CD4-positive, alpha-beta T cell treated with Interleukin-17A for 4 hours (primary cell): Measurements from ENCODE around the gene GTF2F2.

Experiments used
- DNase-seq: peaks from one replicate; pipeline ENCODE4 v3.0.0-alpha.2; 2020; ENCODE audit warnings: mixed read lengths

The GTF2F2 gene

DNA sequence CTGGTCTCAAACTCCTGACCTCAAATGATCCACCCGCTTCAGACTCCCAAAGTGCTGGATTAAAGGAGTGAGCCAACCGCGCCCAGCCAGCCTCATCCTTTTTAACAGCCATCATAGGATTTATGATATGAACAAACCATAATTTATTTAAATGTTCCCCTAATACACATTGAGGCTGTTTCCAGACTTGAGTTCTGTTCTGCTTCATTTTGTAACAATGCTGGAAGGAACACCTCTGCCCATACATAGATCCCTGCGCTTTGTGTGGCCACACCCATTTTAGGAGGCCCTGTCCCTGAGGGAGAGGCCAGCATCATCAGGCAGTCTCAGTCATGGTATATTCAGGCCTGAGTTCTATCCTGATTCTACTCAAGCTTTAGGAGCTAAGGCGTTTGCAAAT is 184.8 kb downstream of the GTF2F2 start:
- no peak for DNase-seq

DNA sequence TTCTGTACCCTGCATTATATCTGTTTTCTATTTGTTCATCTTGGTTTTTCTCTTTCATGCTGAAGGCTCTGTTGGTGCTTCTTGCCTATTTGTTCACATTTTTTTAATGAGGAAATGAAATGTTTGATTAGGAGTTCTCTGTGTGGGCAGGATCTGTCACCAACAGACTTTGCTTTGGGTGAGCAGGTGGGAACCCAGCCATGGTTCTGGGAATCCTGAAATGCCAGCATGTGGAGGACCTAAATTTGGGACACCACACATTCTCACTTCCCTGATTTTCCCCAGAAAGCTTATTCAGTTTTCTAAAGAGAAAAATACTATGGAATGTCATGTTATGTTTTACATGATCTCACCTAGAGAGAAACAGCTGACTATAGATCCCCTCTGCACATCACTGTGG is 186.7 kb downstream of the GTF2F2 start:
- no peak for DNase-seq

DNA sequence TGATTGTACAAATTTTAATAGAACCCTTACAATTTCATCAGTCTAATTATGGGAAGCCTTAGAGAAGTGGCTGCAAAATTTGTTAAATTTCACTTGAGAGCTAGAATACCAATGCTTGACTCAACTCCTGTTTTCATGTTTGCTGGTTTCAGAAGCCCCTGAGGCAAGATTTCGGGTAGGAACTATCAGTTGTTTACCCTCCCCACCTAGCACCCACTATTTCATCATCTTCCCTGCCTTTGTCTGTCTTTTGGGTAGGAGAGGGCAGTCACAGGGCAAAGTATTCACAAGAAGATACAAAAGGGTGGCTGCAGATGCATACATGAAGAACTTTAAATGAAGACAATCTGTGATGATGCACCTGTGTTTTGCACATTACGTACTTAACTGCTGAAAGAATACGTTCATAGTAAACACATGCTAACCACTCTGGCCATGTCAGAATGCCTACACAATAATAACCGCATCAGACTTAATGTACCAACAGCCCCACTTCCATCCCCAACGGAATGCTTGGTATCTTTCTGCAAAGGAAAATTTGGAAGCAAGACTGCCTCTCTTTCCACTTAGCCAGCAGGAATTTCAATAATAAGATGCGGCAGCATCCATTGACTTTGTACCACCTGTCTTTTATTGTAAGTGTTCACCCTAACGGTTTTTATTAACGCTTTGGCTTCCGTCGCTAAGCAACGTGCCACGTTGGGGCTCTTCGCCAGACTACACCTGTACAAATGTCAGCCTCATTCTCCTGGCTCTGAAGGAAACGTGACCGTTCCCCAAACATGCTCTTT is 190.2 kb downstream of the GTF2F2 start:
- no peak for DNase-seq

DNA sequence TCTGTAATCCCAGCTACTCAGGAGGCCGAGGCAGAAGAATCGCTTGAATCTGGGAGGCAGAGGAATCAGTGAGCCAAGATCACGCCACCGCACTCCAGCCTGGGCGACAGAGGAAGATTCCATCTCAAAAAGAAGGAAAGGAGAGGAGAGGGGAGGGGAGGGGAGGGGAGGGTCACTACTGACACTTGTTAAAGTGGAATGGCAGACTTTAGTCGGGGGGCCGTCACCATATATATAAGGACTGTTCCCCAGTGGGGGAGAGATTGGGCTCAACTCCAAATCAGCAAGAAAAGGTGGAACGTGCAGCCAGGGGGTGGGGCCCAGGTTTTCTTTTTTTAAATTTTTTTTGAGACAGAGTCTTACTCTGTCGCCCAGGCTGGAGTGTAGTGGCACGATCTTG is 194.5 kb downstream of the GTF2F2 start:
- DNase-seq: no peak

DNA sequence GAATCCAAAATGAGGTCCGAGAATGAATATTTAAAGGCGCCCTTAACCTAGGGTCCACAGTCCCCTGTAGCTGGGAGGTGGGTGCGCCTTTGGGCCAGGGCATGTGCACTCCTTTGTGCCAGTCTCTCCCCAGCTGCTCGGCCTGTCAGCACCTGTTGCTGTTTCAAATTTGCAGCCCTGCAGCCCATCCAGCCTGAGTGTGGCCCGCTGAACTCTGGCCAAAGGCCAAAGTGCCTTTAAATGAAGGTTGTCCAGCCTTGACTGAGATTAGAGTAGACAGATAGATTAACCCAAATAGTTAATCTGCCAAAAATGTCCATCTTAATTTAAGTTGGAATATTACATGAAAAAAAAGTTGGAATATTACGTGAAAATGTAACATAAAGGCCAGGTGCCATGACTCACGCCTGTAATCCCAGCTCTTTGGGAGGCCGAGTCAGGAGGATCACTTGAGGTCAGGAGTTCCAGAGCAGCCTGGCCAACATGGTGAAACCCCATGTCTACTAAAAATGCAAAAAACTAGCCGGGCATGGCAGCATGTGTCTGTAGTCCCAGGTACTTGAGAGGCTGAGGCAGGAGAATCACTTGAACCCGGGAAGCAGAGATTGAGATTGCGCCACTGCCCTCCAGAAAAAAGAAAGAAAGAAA is 195.3 kb downstream of the GTF2F2 start:
- DNase-seq: no peak

DNA sequence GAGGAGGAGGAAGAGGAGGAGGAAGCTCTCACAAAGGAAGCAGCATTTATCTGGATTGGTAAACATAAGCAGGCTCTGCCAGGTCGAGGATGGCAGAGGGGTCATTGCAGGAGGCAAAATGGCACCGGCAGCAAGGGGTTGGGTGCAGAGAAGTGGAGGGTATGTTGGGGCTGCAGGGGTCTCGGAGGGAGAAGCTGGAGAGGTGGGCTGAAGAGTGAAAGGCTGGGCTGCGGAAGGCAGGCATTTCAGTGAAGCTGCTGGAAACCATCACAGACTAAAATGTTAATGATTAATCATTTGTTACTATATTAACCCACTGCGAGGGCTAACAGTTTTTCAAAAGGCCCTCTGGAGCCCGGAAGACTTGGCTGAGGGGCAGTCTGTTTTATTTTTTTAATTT is 196.0 kb downstream of the GTF2F2 start:
- no peak for DNase-seq

DNA sequence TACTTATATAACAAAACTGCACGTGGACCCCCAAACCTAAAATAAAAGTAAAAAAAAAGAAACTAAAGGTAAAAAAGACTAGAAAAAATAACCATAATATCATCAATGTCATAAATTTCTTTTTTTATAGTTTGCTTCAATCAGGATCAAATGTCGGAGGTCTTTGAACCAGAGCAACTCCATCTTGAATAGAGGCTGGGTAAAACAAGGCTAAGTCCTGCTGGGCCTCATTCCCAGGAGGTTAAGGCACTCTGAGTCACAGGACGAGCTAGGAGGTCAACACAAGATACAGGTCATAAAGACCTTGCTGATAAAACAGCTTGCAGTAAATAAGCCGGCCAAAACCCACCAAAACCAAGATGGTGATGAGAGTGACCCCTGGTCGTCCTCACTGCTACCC is 196.7 kb downstream of the GTF2F2 start:
- DNase-seq: no peak

DNA sequence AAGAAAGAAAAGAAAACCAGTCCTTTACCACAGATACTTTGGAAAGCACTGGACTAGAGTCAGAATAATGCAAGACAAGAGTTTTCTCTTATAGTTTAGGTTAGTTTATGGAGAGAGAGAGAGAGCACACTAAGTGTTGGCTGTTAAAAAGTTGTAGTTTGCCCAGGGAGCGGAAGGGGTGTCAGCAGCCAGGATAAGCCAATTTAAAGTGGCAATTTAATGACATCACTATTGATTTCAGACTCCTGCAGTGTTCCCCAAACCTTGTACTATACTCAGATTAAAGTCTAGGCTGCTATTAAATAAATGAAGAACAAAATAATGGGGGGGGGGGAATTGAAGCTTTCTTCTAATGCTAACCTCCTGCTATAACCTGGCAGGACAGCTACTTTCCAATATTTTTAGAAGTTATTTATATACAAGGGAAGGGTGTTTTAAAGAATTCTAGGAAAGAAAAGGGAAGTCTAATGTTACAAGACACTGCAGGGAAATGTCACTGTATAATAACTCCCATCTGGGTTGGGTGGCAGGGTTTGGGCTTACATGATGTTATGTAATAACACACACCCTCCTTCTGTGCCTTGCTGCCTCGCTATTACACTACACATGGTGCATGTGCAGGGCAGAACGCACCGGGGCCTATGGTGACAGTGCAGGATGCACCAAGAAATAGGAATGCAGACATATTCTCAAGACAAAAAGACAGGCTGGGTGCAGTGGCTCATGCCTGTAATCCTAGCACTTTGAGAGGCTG is 200.7 kb downstream of the GTF2F2 start:
- DNase-seq: no peak

DNA sequence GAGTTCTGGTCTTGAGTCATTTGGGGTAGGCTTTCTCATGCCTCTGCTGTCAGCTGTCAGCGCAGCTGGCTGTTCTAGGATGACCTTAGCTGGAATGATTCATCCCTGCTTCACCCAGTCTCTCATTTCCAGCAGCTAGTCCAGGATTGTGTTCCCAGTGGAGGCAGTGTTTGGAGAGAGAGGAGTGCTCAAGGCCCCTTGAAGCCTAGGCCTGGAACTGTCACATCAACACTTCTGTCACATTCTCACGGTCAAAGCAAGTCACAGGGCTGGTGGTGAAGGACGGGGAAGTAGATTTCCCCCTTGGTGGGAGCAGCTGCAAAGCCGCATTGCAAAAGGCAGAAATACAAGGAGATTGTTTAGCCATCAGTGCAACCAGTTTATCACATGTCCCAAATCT is 205.5 kb downstream of the GTF2F2 start:
- DNase-seq: no peak

DNA sequence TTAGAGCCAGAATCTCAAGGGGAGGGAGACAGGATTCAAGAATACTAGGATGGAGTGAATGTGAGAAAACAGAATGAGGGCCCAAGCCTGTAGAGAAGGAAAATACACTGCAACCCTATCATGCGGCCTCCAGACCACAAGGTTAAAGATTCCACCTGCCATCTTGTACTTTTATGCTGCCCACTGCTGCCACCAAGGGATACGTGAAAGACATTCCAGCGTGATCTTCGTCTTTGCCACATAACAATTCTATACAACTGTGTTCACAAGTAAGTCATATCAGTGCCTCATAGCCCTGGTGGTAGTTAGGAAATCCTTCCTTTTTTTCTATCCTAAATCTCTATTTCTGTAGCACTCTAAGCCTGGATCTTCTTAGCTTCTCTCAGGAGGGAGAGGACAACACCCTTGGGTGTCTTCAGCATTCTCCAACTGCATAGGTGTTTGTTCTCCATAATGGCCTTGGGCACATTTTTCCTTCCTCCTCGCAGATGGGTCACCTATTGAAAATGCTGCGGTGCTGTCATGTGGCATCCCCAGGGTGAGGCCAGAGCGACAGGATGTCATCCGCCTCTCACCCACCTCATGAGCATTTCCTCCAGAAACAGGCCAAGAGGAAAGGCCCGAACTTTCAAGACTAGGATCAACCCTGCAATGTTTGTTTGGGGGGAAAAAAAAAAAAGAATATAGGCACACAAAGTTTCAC is 207.1 kb downstream of the GTF2F2 start:
- peak; percentile 48 for DNase-seq

DNA sequence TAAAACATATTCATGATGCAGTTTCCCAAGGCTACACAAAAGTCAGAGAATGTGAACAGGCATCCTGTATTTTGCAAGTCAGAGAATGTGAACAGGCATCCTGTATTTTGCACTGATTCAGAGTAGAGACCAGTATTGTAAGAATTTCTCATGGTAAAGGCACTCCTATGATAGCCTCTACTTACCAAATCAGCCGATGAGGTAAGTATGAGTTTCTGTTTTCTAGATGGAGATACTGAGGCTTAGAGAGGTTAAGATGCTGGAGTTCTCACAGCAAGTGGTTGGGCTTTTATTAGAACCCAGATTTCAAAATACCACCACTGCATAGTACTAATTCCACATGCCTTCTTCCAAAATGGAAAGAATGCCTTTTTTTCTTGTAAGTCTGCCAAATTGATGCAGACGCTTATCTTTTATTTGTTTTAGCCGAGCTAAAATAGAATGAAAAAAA is 208.4 kb downstream of the GTF2F2 start:
- DNase-seq: no peak

DNA sequence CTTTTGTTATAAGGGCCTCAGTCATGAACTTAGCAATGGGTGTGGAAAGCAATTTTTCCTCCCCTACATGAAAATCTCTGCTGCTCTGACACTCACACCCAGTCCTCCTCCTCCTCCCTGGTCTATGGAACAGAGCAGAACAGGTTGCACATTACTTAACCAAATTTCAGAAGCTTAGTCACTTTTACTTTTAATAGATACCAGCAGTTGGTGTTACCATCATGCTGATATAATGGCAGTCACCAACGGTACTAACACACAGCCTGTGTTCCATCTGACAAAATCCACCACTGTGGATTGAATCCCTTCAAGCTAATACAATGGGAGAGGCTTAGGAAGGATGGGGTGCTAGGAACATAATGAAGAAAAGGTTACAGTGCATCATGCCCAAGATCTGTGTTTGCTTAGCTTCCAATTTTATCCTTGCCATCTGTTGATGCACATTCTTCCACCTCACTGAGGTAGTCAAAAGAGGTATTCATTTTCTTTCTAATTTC is 210.9 kb downstream of the GTF2F2 start:
- DNase-seq: no peak

DNA sequence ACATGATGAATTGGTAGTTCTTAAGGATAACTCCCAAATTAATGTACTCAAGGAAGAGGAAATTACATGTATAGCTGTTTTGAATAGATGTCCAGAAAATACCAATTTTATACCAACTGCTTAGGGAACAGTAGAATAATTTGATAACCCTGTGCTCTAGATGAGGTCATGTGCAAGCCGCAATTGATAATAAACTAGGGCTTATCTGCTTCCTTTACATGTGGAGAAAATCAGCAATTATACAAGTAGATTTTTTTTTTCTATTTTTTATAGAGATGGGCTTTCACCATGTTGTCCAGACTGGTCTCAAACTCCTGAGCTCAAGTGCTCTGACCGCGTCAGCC is 211.4 kb downstream of the GTF2F2 start:
- no peak for DNase-seq

DNA sequence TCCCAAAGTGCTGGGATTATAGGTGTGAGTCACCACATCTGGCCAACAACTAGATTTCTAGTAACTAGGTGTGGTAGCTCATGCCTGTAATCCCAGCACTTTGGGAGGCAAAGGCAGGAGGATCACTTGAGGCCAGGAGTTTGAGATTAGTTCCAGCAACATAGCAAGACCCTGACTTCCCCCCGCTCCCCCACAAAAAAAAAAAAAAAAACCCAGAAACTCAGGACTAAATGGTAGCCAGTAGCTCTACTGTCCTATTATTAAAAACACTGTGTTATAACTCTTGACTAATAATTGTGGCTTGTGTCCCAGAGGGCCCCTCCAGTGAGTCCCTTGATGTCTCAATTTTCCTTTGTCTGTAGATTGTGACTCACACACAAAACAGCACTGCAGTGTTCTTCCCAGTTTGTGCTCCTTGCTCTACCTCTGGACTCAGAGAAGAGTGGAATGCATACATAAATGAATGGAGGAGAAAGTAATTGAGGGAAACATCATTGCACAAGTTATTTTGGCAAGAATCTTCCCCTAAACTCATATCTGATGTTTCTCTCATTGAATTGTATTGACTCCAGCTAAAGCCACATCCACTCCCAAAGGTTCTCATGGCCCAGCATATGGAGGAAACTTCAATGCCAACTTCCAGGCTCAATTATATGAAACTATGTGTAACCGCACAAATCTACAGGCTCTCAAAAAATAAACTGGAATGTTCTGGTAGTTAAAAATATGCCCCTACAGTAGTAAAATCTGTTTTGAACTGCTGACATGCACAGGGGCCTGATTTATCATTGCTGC is 211.9 kb downstream of the GTF2F2 start:
- no peak for DNase-seq

DNA sequence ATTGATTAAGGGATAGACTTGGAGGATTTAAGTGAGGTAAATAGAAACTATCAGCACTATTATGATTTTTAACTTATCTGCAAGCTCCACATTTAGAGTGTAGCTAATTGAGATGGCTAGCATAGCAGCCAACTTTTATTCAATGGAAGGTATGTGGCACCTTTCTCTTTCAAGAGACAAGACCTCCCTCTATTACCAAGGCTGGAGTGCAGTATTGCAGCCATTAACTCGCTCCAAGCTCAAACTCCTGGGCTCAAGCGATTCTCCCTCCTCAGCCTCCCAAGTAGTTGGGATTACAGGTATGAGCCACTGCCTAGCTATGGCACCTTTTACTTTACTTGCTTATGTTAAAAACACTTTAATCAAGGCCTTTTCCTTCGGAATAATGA is 212.5 kb downstream of the GTF2F2 start:
- no peak for DNase-seq

DNA sequence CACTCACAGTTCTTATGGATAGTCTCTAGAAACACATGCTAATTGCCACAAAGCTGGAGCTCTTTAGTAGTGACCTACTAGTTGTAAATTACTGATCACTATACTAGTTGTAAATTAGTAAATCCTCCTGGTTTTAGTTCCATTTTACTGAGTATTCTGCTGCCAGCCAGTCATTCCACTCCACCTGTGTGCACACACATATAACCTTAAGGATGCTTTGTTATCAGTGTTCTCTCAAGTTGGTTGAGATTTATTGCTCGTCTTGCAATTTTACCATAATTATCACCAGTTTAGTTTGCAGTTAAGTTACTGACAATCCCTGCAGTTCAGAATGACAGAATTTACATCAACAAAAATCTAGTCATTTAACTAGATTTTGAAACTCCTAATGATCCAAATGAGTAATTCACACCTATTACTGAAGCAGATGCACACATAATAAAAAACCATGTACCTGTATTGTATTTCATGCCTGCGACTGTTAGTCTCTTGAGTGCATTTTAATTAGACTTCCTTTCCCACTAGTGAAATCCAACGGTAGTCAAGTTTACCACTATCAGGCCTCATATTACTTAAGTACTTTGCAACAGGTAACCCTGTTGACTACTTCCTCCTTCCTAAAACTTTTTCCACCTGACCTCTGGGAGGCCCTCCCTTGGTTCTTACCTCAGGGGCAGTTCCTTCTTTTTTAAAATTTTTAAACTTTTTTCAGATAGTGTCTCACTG is 213.1 kb downstream of the GTF2F2 start:
- no peak for DNase-seq
